Body of pancreas (tissue), 4 donors: Measurements from ENCODE around the gene THAP9.

Experiments used
- POLR2A ChIP-seq, 3 donors: fragments of 450-650 bp; IDR thresholded peaks; one replicate each; pipeline ENCODE4 v1.6.1; 2016; ENCODE audit warnings: antibody characterized with exemption in 3 of 3, mild to moderate bottlenecking in 2 of 3
- TF ChIP-seq, protein P1 (sequence below), 7 experiments: fragments of 450-650 bp in 4 of 7; fragments of 200-600 bp in 3 of 7; sonication (generic) in 3 of 7; IDR thresholded peaks; one replicate each; pipeline ENCODE4 v1.5.1; 2016 to 2019; ENCODE audit warnings: antibody characterized with exemption in 7 of 7

DNA sequence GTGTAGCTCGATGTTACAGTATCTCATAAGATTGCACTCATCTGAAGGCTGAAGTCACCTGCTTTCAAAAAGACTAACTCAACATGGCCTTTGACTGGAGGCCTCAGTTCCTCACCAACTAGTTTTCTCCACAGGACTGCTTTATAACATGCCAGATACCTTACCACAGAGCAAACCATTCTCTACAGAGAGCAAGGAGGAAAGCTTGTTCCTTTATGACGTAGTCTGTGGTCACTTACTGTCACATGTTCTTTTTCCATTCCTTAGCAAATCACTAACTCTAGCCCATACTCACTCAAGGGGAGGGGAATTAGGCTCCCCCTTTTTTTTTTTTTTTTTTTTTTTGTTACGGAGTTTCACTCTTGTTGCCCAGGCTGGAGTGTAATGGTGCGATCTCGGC, 3.2 kb downstream of the THAP9 start:
- TF ChIP-seq, protein P1, sequence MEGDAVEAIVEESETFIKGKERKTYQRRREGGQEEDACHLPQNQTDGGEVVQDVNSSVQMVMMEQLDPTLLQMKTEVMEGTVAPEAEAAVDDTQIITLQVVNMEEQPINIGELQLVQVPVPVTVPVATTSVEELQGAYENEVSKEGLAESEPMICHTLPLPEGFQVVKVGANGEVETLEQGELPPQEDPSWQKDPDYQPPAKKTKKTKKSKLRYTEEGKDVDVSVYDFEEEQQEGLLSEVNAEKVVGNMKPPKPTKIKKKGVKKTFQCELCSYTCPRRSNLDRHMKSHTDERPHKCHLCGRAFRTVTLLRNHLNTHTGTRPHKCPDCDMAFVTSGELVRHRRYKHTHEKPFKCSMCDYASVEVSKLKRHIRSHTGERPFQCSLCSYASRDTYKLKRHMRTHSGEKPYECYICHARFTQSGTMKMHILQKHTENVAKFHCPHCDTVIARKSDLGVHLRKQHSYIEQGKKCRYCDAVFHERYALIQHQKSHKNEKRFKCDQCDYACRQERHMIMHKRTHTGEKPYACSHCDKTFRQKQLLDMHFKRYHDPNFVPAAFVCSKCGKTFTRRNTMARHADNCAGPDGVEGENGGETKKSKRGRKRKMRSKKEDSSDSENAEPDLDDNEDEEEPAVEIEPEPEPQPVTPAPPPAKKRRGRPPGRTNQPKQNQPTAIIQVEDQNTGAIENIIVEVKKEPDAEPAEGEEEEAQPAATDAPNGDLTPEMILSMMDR (IDR thresholded peaks at IDR 0.05) = no peak
- no peak for TF ChIP-seq POLR2A (IDR thresholded peaks at IDR 0.05)
